Pancreas (tissue), 10 donors: ENCODE results near the gene SPAG9. TPM values are rescaled to one million over a fixed set of nuclear protein-coding genes. Genes with fewer than 3 reads are reported as not detected.
"Not testable (repeated sequence)": the region's sequence is repeated elsewhere in the genome, so short reads cannot be mapped to it uniquely, and the experiment has no call there.

Experiments
- ATAC-seq, 4 donors: fragments of 200-7000 bp; cut with Tn5 transposase; one replicate each; pipeline versions ENCODE4 v1.8.0 to v1.9.1; 2020; ENCODE audit warnings: mild to moderate bottlenecking in 4 of 4, moderate library complexity in 4 of 4
- DNase-seq, 6 donors: peaks; one replicate each; pipeline ENCODE4 v3.0.0-alpha.2; 2020
- FAIRE-seq: peaks from 2 replicates; lab custom pipeline; 2012; peaks lifted over from hg19 to GRCh38; lab: Jason Lieb, UNC
- H3K27ac ChIP-seq, 4 donors: fragments of 200-600 bp; sonication (generic); 1 replicate in 3 of 4; 2 replicates in 1 of 4; pipeline versions ENCODE4 v1.5.0 to v1.8.0; 2020
- H3K27me3 ChIP-seq, 4 donors: fragments of 200-600 bp; one replicate each; pipeline ENCODE4 v1.8.0; 2021
- H3K36me3 ChIP-seq, 3 donors: fragments of 200-600 bp; sonication (generic) in 1 of 3; one replicate each; pipeline versions ENCODE4 v1.5.0 to v1.8.0; 2020 to 2021
- H3K4me1 ChIP-seq, 3 donors: fragments of 200-600 bp; one replicate each; pipeline ENCODE4 v1.8.0; 2021
- H3K4me3 ChIP-seq, 4 donors: fragments of 200-600 bp; sonication (generic) in 2 of 4; one replicate each; pipeline versions ENCODE4 v1.5.0 to v1.8.0; 2020 to 2021
- H3K9me3 ChIP-seq, 4 donors: fragments of 200-600 bp; one replicate each; pipeline ENCODE4 v1.8.0; 2021
- CTCF ChIP-seq, 4 donors: fragments of 200-600 bp; sonication (generic) in 3 of 4; IDR thresholded peaks; one replicate each; pipeline versions ENCODE4 v1.5.0 to v1.8.0; 2021; ENCODE audit warnings: antibody characterized with exemption in 4 of 4
- WGBS, 2 donors: extraction: QIAGEN DNeasy Blood & Tissue Kit; methylation state at CpG; one replicate each; pipeline ENCODE4 v1.1.7; 2013; 5-methylcytosine and 5-hydroxymethylcytosine counted together
- intact Hi-C, 3 donors: fragments of 100-400 bp; cut with DNase I; formaldehyde crosslinking; loops; one replicate each; pipeline versions ENCODE4 v1.11.1 to v1.14.2; 2022
- polyA plus RNA-seq, 2 donors: library from polyadenylated mRNA; stranded (reverse); fragments of 200-250 nt; gene quantifications; one replicate each; pipeline ENCODE4 v1.2.3, GENCODE V29; 2013
- total RNA-seq, 6 donors: library from RNA; stranded (reverse); fragmentation: NEBNext Ultra II Directional in 4 of 6; extraction: Animal tissue kit (Norgen Biotek cat#: 25700) in 4 of 6; gene quantifications; one replicate each; pipeline versions ENCODE4 v1.2.1 to v1.2.4, GENCODE V29; 2021 to 2023
- donor health status: healthy with polysubstance abuse.
- donor health status: DM: no; HTN: no; CAD: no; lungs with moderate emphysema.
- donor health status: DM: no; HTN: no; CAD: no.
- donor health status: control.
- donor health status: control.
- donor health status: Bipolar disorder and iron deficiency.
- donor health status: DM: yes; HTN: yes; CAD: no.
- donor health status: DM: no; HTN: no; CAD: no.
- donor health status: DM: no; HTN: no; CAD: no.
- donor health status: DM: yes; HTN: yes; CAD: no.

The SPAG9 gene
- total and polyA plus RNA-seq, 8 donors: 18.7 to 56.1 (median 39.7) TPM

- H3K27ac ChIP-seq: no peak overlapping the region
- no peak for TF ChIP-seq CTCF (IDR thresholded peaks at IDR 0.05)
- DNase-seq: no peak
- no peak for FAIRE-seq
- H3K4me1 ChIP-seq: peaks cover 3 to 22% (median 20%) of the 10 kb centered on the region in 3 donors
- WGBS, 2 donors: 93 to 95% methylated on average over 9 of the region's 9 CpGs
- ATAC-seq: no peak
- no peaks in the 10 kb centered on the region for H3K9me3 ChIP-seq
- H3K27me3 ChIP-seq: no peaks in the 10 kb centered on the region
- intact Hi-C loops: no loop called here
- no peaks in the 10 kb centered on the region for H3K36me3 ChIP-seq
- H3K4me3 ChIP-seq: no peak overlapping the region
These were observed 32.4 kb downstream of the SPAG9 start for GRCh38 chr17:51088287-51088686.

DNA sequence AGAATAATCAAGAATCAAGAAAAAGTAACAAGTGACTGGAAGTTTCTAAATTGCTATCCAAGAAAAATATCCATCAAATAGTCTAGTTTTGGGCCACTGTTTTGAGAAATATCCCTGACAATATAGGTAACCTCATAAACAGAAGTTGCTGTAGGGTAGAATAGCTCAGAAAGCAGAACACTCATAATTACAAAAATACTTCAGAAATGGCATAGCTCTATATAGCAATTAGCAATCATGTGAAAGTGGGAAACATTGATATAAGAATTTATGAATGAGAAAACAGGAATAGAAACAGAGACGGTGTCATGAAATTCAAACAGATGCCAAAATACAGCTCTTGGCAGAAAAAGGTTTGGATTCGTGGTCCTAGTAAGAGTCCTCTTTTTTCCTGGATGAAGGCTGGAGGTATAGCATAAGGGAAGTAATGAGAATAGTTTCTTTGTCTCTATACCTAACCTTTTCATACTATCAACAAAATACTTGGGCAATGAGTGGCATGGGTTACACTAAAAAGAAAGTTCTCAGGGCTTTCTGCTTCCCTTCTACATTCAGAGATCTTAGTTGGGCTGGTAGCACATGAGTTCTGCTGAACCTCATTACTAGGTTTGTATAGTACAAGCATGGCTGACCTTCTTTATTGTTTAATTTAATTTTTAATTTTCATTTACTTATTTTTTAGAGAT, 33.5 kb downstream of the SPAG9 start:
- WGBS, 2 donors: 27 to 34% methylated on average over 2 of the region's 2 CpGs
- H3K4me3 ChIP-seq: no peak overlapping the region
- no peak overlapping the region for H3K27ac ChIP-seq
- H3K27me3 ChIP-seq: no peaks in the 10 kb centered on the region
- H3K36me3 ChIP-seq: no peaks in the 10 kb centered on the region
- peaks cover 0 to 19% (median 19%) of the 10 kb centered on the region in 3 donors for H3K4me1 ChIP-seq
- intact Hi-C loops: no loop called here
- no peak for TF ChIP-seq CTCF (IDR thresholded peaks at IDR 0.05)
- H3K9me3 ChIP-seq: no peaks in the 10 kb centered on the region
- ATAC-seq (no peak), DNase-seq (no peak), FAIRE-seq (no peak)

DNA sequence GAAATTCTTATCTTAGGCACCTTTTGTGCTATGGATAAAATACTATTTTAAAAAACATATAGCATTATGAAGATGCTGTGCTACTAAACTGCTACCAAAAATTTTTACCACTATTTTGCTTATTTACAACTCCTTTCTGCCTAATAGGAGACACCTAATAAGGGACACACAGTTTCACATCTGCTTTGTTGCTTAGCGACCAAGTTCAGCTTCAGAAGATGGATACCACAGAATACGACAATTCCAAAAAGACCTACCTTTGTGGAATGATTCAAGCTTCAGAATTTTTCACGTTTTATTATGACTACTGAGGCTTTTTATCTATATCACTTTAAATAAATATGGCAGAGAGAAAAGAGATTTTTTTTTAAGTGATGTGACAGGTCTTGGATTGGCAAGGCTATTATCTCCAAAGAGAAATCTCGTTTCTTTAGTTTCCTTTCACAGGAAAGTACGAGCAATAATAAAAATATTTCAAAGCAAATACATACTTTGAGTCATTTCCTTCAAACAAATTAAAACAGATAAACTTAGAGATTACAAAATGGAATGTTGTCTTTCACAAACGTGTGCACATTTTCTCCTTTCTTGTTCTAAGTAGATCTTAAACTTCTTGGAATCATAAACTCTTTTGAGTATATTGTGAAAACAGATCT, 35.4 kb downstream of the SPAG9 start:
- no peaks in the 10 kb centered on the region for H3K36me3 ChIP-seq
- intact Hi-C loops: no loop called here
- H3K27me3 ChIP-seq: no peaks in the 10 kb centered on the region
- DNase-seq (no peak), FAIRE-seq (no peak), ATAC-seq (no peak)
- no peak overlapping the region for H3K27ac ChIP-seq
- no peaks in the 10 kb centered on the region for H3K9me3 ChIP-seq
- WGBS, 2 donors: 34 to 39% methylated on average over 6 of the region's 6 CpGs
- H3K4me1 ChIP-seq: peaks cover 0 to 16% (median 4%) of the 10 kb centered on the region in 3 donors
- no peak overlapping the region for H3K4me3 ChIP-seq
- no peak for TF ChIP-seq CTCF (IDR thresholded peaks at IDR 0.05)

- peaks cover 0 to 16% (median 4%) of the 10 kb centered on the region in 3 donors for H3K4me1 ChIP-seq
- no peak overlapping the region for H3K4me3 ChIP-seq
- H3K9me3 ChIP-seq: no peaks in the 10 kb centered on the region
- no peak for TF ChIP-seq CTCF (IDR thresholded peaks at IDR 0.05)
- FAIRE-seq (no peak), ATAC-seq (no peak), DNase-seq (no peak)
- H3K27ac ChIP-seq: no peak overlapping the region
- H3K27me3 ChIP-seq: no peaks in the 10 kb centered on the region
- intact Hi-C loops: no loop called here
- 79 to 94% methylated on average over 1 of the region's 1 CpG for WGBS, 2 donors
- peaks cover 0 to 5% (median 0%) of the 10 kb centered on the region in 3 donors for H3K36me3 ChIP-seq
These were observed 36.7 kb downstream of the SPAG9 start for GRCh38 chr17:51083981-51084380.

DNA sequence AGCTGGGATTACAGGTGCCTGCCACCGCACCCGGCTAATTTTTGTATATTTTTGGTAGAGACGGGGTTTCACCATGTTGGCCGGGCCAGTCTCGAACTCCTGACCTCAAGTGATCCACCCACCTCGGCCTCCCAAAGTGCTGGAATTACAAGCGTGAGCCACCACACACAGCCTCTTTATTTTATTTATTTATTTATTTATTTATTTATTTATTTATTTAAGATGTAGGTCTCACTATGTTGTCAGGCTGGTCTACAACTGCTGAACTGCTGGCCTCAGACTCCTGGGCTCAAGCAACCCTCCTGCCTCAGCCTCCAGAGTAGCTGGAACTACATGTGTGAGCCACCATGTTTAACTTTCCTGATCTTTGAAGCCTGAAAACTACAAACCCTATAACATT, 37.3 kb downstream of the SPAG9 start:
- H3K36me3 ChIP-seq: peaks cover 0 to 11% (median 0%) of the 10 kb centered on the region in 3 donors
- H3K4me1 ChIP-seq: peaks cover 0 to 16% (median 4%) of the 10 kb centered on the region in 3 donors
- ATAC-seq, H3K27ac ChIP-seq, H3K27me3 ChIP-seq, DNase-seq, intact Hi-C loops, H3K4me3 ChIP-seq, FAIRE-seq, H3K9me3 ChIP-seq: not testable (repeated sequence)
- WGBS, 2 donors: 93 to 98% methylated on average over 7 of the region's 7 CpGs
